HepG2 (cell line): ENCODE measurements around the gene ZNF483. TPM values are rescaled to one million over a fixed set of nuclear protein-coding genes. Genes with fewer than 3 reads are reported as not detected.

Experiments used
- ARID2 ChIP-seq: sonication (generic); formaldehyde crosslinking; IDR thresholded peaks from 2 replicates; pipeline ENCODE4 v1.8.1; 2022; ENCODE audit warnings: mild to moderate bottlenecking, missing genetic modification reagents, borderline replicate concordance
- FOXA1 ChIP-seq, 2 experiments: fragments of 450-650 bp in 1 of 2; sonication (generic) in 1 of 2; formaldehyde crosslinking in 1 of 2; IDR thresholded peaks; 2 replicates each; pipeline versions ENCODE4 v1.4.0 to v1.6.1; 2016 to 2020; ENCODE audit warnings: missing genetic modification reagents in 1 of 2
- GABPA ChIP-seq, 2 experiments: IDR thresholded peaks; 2 replicates each; pipeline ENCODE4 v1.6.1; 2011 to 2016; ENCODE audit warnings: low read depth in 2 of 2, low read length in 1 of 2, missing biosample characterization in 1 of 2, missing genetic modification characterization in 1 of 2
- HOXD1 ChIP-seq: sonication (generic); formaldehyde crosslinking; IDR thresholded peaks from 2 replicates; pipeline ENCODE4 v1.5.0; 2020; ENCODE audit warnings: missing genetic modification reagents
- KMT2A ChIP-seq: sonication (generic); formaldehyde crosslinking; IDR thresholded peaks from 2 replicates; pipeline ENCODE4 v1.4.0; 2020; ENCODE audit warnings: missing genetic modification reagents
- MATR3 ChIP-seq: sonication (generic); formaldehyde crosslinking; IDR thresholded peaks from 2 replicates; pipeline ENCODE4 v1.4.0; 2020; ENCODE audit warnings: missing genetic modification reagents
- NFE2L1 ChIP-seq: sonication (generic); formaldehyde crosslinking; IDR thresholded peaks from 2 replicates; pipeline ENCODE4 v1.4.0; 2020; ENCODE audit warnings: missing genetic modification reagents, mild to moderate bottlenecking, borderline replicate concordance
- PPARG ChIP-seq: conservative IDR thresholded peaks from 2 replicates; pipeline ENCODE4 v1.6.1; 2016; ENCODE audit warnings: missing biosample characterization, missing genetic modification reagents
- SIN3B ChIP-seq: fragments of 150-350 bp; IDR thresholded peaks from 2 replicates; pipeline ENCODE4 v1.6.1; 2014; ENCODE audit warnings: low read length
- SMARCE1 ChIP-seq: fragments of 450-650 bp; IDR thresholded peaks from 2 replicates; pipeline ENCODE4 v1.6.1; 2017; ENCODE audit warnings: borderline replicate concordance
- TAF15 ChIP-seq: fragments of 200-400 bp; formaldehyde crosslinking; IDR thresholded peaks from one replicate; pipeline ENCODE4 v1.6.1; 2018; ENCODE audit warnings: mild to moderate bottlenecking, low read depth, low read length; ENCODE audit not compliant: poor library complexity, severe bottlenecking
- TBX2 ChIP-seq: sonication (generic); formaldehyde crosslinking; IDR thresholded peaks from 2 replicates; pipeline ENCODE4 v1.5.0; 2020; ENCODE audit warnings: missing genetic modification reagents, mild to moderate bottlenecking, borderline replicate concordance
- TGIF2 ChIP-seq: IDR thresholded peaks from 2 replicates; pipeline ENCODE4 v1.6.1; 2016; ENCODE audit warnings: control low read depth, missing compliant biosample characterization
- ZFP90 ChIP-seq: sonication (generic); formaldehyde crosslinking; IDR thresholded peaks from 2 replicates; pipeline ENCODE4 v1.8.0; 2022; ENCODE audit warnings: missing genetic modification reagents, mild to moderate bottlenecking, inconsistent platforms, borderline replicate concordance
- ZFYVE20 ChIP-seq: sonication (generic); formaldehyde crosslinking; IDR thresholded peaks from 2 replicates; pipeline ENCODE4 v1.8.0; 2023; ENCODE audit warnings: low read depth, mild to moderate bottlenecking, moderate library complexity, missing genetic modification reagents, borderline replicate concordance
- ZMAT3 ChIP-seq: sonication (generic); formaldehyde crosslinking; conservative IDR thresholded peaks from 2 replicates; pipeline ENCODE4 v1.7.0; 2021; ENCODE audit warnings: missing genetic modification reagents
- ZMYM2 ChIP-seq: sonication (generic); formaldehyde crosslinking; IDR thresholded peaks from 2 replicates; pipeline ENCODE4 v1.8.0; 2022; ENCODE audit warnings: mild to moderate bottlenecking, missing genetic modification reagents
- ZNF138 ChIP-seq: sonication (generic); formaldehyde crosslinking; IDR thresholded peaks from 2 replicates; pipeline ENCODE4 v1.5.0; 2020; ENCODE audit warnings: mild to moderate bottlenecking, low read depth, missing genetic modification reagents
- ZNF205 ChIP-seq: IDR thresholded peaks from 2 replicates; pipeline ENCODE4 v1.6.1; 2018; ENCODE audit warnings: missing biosample characterization, missing genetic modification reagents
- ZNF256 ChIP-seq: sonication (generic); formaldehyde crosslinking; conservative IDR thresholded peaks from 2 replicates; pipeline ENCODE4 v1.4.0; 2020; ENCODE audit warnings: missing genetic modification reagents
- ZNF350 ChIP-seq: sonication (generic); formaldehyde crosslinking; IDR thresholded peaks from 2 replicates; pipeline ENCODE4 v1.4.0; 2020; ENCODE audit warnings: mild to moderate bottlenecking, low read depth, missing genetic modification reagents, borderline replicate concordance
- polyA plus RNA-seq, 8 experiments: library from polyadenylated mRNA; depleted of rRNA in 3 of 8; stranded (reverse) in 7 of 8; unstranded in 1 of 8; fragments of >200 nt; fragmentation: Illumina TruSeq in 4 of 8; extraction: Trizol in 4 of 8; gene quantifications; 2 replicates each; pipeline versions ENCODE4 v1.2.1 to v1.2.3, GENCODE V29; 2011 to 2016; ENCODE audit warnings: low read depth in 4 of 8, missing spikeins in 1 of 8, mixed read lengths in 1 of 8; ENCODE audit not compliant: insufficient read depth in 1 of 8
- total RNA-seq, 5 experiments: library from RNA; depleted of rRNA; stranded (reverse); fragments of >200 nt; fragmentation: Illumina TruSeq; extraction: Trizol; gene quantifications; 2 replicates each; pipeline ENCODE4 v1.2.3, GENCODE V29; 2016; ENCODE audit warnings: low read depth in 1 of 5
- TF ChIP-seq, protein P1 (sequence below): IDR thresholded peaks from 2 replicates; pipeline ENCODE4 v1.6.1; 2016
- TF ChIP-seq, protein P2 (sequence below): IDR thresholded peaks from 2 replicates; pipeline ENCODE4 v1.6.1; 2016; ENCODE audit warnings: missing compliant biosample characterization, missing genetic modification reagents, borderline replicate concordance
- TF ChIP-seq, protein P3 (sequence below): sonication (generic); formaldehyde crosslinking; IDR thresholded peaks from 2 replicates; pipeline ENCODE4 v1.4.0; 2020; ENCODE audit warnings: mild to moderate bottlenecking, missing genetic modification reagents
- TF ChIP-seq, protein P4 (sequence below): sonication (generic); formaldehyde crosslinking; IDR thresholded peaks from 2 replicates; pipeline ENCODE4 v1.4.0; 2020; ENCODE audit warnings: missing genetic modification reagents, borderline replicate concordance

Gene ZNF483
- total and polyA plus RNA-seq, 2 of the 13 experiments (the other 11 are each of a cell fraction or from before 2014, with no cell fraction given): 2.0 to 9.5 TPM

DNA sequence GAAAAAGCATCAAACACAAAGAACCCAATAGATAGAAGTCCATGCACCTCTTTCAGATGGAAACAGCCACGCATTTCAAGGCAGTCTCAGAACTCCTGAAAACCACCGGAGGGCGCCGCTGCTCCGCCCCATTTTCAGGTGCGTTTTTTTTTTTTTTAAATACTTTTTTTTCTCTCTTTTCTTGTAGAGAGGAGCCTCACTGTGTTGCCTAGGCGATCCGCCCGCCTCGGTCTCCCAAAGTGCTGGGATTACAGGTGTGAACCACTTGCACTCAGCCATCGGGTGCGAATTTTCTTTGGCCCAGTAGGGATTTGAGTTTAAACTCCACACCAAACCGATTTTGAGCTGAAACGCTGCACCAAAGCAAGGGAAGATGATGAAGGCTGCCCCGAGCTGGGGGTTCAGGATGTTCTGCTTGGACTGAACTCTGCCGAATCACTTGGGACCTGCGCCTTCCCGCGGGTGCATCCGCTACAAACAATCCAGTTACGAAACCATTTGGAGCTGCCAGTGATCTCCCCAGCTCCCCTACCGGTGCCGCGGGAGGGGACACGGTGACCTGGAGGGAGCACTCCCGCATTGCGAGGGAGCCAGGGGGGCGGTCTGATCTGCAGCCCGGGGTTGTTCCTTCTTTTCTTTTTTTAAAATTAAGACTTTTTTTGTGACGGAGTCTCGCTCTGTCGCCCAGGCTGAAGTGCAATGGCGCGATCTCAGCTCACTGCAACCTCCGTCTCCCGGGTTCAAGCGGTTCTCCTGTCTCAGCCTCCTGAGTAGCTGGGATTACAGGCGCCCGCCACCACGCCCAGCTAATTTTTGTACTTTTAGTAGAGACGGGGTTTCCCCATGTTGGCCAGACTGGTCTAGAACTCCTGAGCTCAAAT lies 73.1 kb downstream of the ZNF483 start (continued):
- TF ChIP-seq, protein P1, sequence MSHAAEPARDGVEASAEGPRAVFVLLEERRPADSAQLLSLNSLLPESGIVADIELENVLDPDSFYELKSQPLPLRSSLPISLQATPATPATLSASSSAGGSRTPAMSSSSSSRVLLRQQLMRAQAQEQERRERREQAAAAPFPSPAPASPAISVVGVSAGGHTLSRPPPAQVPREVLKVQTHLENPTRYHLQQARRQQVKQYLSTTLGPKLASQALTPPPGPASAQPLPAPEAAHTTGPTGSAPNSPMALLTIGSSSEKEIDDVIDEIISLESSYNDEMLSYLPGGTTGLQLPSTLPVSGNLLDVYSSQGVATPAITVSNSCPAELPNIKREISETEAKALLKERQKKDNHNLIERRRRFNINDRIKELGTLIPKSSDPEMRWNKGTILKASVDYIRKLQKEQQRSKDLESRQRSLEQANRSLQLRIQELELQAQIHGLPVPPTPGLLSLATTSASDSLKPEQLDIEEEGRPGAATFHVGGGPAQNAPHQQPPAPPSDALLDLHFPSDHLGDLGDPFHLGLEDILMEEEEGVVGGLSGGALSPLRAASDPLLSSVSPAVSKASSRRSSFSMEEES (CRISPR knock-in tag): no peak
- TF ChIP-seq PPARG (CRISPR knock-in tag) (no peak), TGIF2 (CRISPR knock-in tag) (no peak), MATR3 (no peak), TAF15 (no peak), ZNF205 (CRISPR knock-in tag) (no peak), GABPA (IDR thresholded peaks at IDR 0.05; ENCODE audit: low read depth, low read length) (no peak), GABPA (CRISPR knock-in tag; IDR thresholded peaks at IDR 0.05; ENCODE audit: low read depth) (no peak), ZFYVE20 (CRISPR knock-in tag) (no peak), SMARCE1 (no peak), ZNF350 (CRISPR knock-in tag) (0 out of 2 replicates have a peak, but pooled peaks have one; percentile 5), ZNF138 (CRISPR knock-in tag) (no peak), ZFP90 (CRISPR knock-in tag) (no peak), KMT2A (CRISPR knock-in tag) (no peak), ZMYM2 (no peak), ZMAT3 (CRISPR knock-in tag) (no peak), TBX2 (no peak), SIN3B (no peak), HOXD1 (no peak), ZNF256 (no peak), FOXA1 (IDR thresholded peaks at IDR 0.05) (no peak), FOXA1 (CRISPR knock-in tag; IDR thresholded peaks at IDR 0.05) (no peak), ARID2 (CRISPR knock-in tag) (no peak), NFE2L1 (CRISPR knock-in tag) (no peak)
- TF ChIP-seq, protein P2, sequence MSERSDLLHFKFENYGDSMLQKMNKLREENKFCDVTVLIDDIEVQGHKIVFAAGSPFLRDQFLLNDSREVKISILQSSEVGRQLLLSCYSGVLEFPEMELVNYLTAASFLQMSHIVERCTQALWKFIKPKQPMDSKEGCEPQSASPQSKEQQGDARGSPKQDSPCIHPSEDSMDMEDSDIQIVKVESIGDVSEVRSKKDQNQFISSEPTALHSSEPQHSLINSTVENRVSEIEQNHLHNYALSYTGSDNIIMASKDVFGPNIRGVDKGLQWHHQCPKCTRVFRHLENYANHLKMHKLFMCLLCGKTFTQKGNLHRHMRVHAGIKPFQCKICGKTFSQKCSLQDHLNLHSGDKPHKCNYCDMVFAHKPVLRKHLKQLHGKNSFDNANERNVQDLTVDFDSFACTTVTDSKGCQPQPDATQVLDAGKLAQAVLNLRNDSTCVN (CRISPR knock-in tag): no peak
- TF ChIP-seq, protein P3, sequence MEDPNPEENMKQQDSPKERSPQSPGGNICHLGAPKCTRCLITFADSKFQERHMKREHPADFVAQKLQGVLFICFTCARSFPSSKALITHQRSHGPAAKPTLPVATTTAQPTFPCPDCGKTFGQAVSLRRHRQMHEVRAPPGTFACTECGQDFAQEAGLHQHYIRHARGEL (CRISPR knock-in tag): no peak
- TF ChIP-seq, protein P4, sequence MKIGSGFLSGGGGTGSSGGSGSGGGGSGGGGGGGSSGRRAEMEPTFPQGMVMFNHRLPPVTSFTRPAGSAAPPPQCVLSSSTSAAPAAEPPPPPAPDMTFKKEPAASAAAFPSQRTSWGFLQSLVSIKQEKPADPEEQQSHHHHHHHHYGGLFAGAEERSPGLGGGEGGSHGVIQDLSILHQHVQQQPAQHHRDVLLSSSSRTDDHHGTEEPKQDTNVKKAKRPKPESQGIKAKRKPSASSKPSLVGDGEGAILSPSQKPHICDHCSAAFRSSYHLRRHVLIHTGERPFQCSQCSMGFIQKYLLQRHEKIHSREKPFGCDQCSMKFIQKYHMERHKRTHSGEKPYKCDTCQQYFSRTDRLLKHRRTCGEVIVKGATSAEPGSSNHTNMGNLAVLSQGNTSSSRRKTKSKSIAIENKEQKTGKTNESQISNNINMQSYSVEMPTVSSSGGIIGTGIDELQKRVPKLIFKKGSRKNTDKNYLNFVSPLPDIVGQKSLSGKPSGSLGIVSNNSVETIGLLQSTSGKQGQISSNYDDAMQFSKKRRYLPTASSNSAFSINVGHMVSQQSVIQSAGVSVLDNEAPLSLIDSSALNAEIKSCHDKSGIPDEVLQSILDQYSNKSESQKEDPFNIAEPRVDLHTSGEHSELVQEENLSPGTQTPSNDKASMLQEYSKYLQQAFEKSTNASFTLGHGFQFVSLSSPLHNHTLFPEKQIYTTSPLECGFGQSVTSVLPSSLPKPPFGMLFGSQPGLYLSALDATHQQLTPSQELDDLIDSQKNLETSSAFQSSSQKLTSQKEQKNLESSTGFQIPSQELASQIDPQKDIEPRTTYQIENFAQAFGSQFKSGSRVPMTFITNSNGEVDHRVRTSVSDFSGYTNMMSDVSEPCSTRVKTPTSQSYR: no peak
